Omental fat pad (tissue), 4 donors: ENCODE results near the gene LRRC26. TPM values are rescaled to one million over a fixed set of nuclear protein-coding genes. Genes with fewer than 3 reads are reported as not detected.

Experiments
- ATAC-seq: fragments of 150-250 bp; one replicate; pipeline ENCODE4 v1.9.1; 2016; ENCODE audit warnings: mild to moderate bottlenecking, moderate library complexity; ENCODE audit not compliant: low FRiP score
- DNase-seq: peaks from one replicate; pipeline ENCODE4 v3.0.0-alpha.2; 2019; ENCODE audit warnings: low spot score
- total RNA-seq, 4 donors: library from RNA; depleted of rRNA; stranded (reverse); fragments of >200 nt; gene quantifications; one replicate each; pipeline ENCODE4 v1.1.0, GENCODE V29; 2016
- TF ChIP-seq, protein P1 (sequence below), 3 donors: fragments of 450-650 bp; IDR thresholded peaks; one replicate each; pipeline ENCODE4 v1.5.1; 2016 to 2017; ENCODE audit warnings: antibody characterized with exemption in 3 of 3, mild to moderate bottlenecking in 3 of 3, moderate library complexity in 2 of 3

Gene LRRC26
- total RNA-seq, 4 donors from 2014 or later, result not detected

DNA sequence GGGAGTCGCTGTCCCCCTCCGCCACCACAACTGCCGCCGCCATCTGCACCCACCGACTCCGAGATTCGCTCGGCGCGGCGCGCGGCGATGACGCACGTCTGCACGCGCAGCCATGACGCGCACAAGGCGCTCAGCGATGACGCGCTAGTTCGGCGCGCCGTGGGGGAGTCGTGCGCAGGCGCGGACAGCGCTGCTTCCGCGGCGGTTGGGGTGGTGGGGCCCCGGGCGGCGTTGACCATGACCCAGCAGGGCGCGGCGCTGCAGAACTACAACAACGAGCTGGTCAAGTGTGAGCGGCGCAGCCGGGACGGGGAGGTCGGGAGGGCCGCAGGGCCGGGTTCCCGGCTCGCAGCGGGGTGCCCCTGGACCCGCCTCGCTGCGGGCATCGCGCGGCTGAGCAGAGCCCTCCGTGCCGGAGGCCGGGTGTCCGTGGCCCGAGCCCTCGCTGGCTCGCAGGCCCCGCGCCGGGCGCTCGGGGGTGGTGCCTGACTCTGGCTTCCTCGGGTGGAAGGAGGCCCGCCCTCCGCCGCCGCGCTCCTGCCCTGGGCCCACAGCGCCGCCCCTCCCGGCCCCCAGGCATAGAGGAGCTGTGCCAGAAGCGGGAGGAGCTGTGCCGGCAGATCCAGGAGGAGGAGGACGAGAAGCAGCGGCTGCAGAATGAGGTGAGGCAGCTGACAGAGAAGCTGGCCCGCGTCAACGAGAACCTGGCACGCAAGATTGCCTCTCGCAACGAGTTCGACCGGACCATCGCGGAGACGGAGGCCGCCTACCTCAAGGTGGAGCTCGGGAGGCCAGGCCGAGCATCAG, 18.8 kb upstream of the LRRC26 start, which contains the start of the genes ANAPC2 and SSNA1:
Gene ANAPC2 (minus strand): TSS at position 71 of the 807 bp plus-strand sequence. CDS start 28 bp downstream, at position 43.
Gene SSNA1 (plus strand): TSS at position 187 of the 807 bp plus-strand sequence. CDS start 51 bp downstream, at position 238.
- peak; percentile 81 for DNase-seq
- TF ChIP-seq, protein P1, sequence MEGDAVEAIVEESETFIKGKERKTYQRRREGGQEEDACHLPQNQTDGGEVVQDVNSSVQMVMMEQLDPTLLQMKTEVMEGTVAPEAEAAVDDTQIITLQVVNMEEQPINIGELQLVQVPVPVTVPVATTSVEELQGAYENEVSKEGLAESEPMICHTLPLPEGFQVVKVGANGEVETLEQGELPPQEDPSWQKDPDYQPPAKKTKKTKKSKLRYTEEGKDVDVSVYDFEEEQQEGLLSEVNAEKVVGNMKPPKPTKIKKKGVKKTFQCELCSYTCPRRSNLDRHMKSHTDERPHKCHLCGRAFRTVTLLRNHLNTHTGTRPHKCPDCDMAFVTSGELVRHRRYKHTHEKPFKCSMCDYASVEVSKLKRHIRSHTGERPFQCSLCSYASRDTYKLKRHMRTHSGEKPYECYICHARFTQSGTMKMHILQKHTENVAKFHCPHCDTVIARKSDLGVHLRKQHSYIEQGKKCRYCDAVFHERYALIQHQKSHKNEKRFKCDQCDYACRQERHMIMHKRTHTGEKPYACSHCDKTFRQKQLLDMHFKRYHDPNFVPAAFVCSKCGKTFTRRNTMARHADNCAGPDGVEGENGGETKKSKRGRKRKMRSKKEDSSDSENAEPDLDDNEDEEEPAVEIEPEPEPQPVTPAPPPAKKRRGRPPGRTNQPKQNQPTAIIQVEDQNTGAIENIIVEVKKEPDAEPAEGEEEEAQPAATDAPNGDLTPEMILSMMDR (IDR thresholded peaks at IDR 0.05), result no peak
- ATAC-seq, result peak; percentile 93

DNA sequence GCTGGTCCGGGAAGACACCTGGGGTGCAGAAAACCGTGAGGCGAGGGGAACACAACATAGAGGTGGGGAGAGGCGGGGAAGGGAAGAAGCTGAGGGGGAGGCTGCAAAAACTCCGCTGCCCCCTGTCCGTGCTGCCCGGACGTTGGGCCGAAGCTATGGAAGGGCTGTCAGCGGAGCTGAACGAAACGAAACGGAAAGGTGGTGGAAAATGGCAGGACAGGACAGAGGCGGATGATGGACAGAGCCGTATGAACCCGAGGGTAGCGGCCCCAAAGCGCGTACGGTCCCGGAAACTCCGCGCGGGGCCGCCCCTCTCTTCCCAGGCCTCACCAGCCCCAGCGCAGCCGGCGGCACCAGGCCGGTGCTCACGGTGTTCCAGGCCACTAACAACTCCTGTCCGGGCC, 18.2 kb upstream of the LRRC26 start:
- ATAC-seq (peak; percentile 2), DNase-seq (no peak)
- TF ChIP-seq, protein P1 (IDR thresholded peaks at IDR 0.05), result no peak

DNA sequence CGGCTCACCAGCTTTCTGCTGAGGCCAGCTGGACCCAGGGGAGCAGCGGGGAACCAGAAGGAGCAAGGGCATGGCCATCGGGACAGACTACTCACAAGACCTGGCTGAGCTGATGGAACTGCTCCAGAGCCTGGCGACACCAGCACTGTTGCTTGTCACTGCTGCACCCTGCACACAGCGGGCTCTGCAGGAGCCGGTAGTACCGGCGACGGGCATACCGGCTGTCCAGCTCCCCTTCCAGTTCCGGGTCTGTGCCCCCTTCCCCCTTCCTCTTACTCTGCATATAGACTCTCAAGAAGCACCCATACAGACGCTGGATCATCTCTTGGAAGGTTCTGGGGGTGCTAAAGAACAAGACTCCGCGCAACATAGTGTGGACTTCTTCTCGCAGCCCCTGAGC, 17.5 kb upstream of the LRRC26 start:
- no peak for DNase-seq
- no peak for ATAC-seq
- TF ChIP-seq, protein P1 (IDR thresholded peaks at IDR 0.05), result no peak

DNA sequence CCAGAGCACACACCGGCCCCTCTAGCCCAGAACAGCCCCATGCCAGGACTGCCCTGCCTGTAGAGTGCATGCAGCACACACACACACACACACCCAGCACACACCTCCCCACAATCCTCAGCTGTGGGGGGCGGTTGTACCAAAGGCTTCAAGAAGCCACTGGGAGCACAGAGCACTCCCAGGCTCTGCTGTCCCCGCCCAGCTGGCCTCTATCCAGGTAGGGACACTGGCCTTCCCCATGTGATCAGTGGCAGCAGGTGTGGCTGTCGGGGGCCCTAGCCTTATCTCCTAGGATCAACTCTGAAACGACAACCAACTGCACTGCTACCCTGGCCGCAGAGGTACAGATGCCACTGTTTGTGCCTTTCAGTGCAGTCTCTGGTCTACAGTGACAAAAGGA, 16.5 kb upstream of the LRRC26 start:
- TF ChIP-seq, protein P1 (IDR thresholded peaks at IDR 0.05), result no peak
- DNase-seq (no peak), ATAC-seq (no peak)

DNA sequence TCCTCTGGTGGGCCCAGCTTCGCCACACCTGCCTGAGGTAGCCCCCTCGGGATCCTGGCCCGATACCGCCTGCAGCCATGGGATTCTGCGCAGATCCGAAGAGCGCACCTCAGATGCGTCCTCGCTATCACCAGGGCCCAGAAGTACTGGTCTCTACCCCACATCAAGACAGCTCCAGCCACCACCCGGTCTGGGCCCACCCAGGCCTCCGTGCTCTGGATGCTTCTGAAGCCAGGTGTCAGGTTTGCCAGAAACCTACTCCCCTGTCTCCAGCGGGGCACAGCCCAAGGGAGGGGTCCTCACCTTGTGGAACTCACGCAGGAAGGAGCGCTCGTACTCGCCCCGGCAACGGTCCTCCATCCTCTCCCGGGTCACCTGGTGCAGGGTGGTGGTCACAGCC, 16.1 kb upstream of the LRRC26 start:
- no peak for DNase-seq
- no peak for ATAC-seq
- TF ChIP-seq, protein P1 (IDR thresholded peaks at IDR 0.05), result no peak

DNA sequence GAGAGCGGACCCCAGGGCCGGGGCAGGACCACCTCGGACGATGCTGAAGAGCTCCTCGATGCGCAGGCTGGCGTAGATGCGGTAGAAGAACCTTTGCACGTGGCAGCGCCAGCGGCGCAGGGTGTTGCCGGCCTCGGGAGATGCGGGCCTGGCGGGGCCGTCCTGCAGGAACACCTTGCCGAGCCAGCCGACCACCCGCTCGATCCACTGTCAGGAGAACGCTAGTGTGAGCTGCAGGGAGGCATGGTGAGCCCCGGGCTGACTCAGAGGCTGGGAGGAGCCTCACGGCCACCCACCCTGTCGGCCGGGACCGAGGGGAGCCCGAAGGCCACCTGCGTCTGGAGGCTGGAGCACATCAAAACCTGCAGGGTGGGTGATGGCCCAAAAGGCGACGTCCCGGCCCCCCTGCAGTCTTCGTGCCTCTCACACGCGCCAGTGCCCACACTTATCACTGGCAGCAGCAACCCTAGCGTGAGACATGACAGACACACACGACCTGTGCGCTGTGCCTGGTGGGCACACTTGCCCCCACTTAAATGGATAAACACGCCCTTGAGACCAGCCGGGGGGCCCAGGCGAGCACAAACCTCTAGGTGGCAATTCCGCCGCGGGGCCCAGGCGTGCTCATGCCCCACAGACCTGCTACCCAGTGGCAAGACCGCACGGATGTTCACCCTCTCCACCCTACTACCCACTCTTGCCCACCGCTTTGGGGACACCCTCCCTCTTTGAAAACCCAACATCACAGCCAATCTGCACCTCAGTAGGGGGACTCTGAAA, 15.2 kb upstream of the LRRC26 start:
- TF ChIP-seq, protein P1 (IDR thresholded peaks at IDR 0.05), result no peak
- ATAC-seq (no peak), DNase-seq (no peak)
